BJ (cell line): ENCODE measurements around the gene ZCCHC3. TPM values are rescaled to one million over a fixed set of nuclear protein-coding genes. Genes with fewer than 3 reads are reported as not detected.

Source experiments
- CTCF ChIA-PET: fragments of 350-600 bp; formaldehyde crosslinking; extraction: SDS; loops from one replicate; lab custom pipeline; 2021; ENCODE audit warnings: antibody characterized with exemption, inconsistent platforms; lab: Yijun Ruan, JAX
- POLR2A ChIA-PET: fragments of 300-600 bp; sonication (Branson Sonifier 250); formaldehyde crosslinking; extraction: SDS; loops from one replicate; lab custom pipeline; 2021; ENCODE audit warnings: antibody characterized with exemption; lab: Charles Lee
- DNase-seq: peaks from one replicate; pipeline ENCODE4 v3.0.0-alpha.2; 2011; ENCODE audit warnings: low read depth
- H3K27me3 ChIP-seq: 2 replicates; pipeline ENCODE4 v1.6.0; 2011; ENCODE audit warnings: low read length; ENCODE audit not compliant: control insufficient read depth, insufficient read depth
- H3K36me3 ChIP-seq: 2 replicates; pipeline ENCODE4 v1.5.1; 2011; ENCODE audit warnings: low read length; ENCODE audit not compliant: control insufficient read depth, insufficient read depth
- H3K4me3 ChIP-seq: 2 replicates; pipeline ENCODE4 v1.5.1; 2011; ENCODE audit warnings: low read depth, mild to moderate bottlenecking, control low read depth, low read length
- CTCF ChIP-seq: IDR thresholded peaks from 2 replicates; pipeline ENCODE4 v1.5.1; 2011; ENCODE audit warnings: low read depth, mild to moderate bottlenecking, control low read depth, inconsistent platforms, low read length, moderate library complexity; ENCODE audit not compliant: insufficient read depth
- polyA plus RNA-seq: library from polyadenylated mRNA; depleted of rRNA; stranded (reverse); fragments of >200 nt; gene quantifications from 2 replicates; pipeline ENCODE4 v1.2.3, GENCODE V29; 2011

ZCCHC3 gene
- polyA plus RNA-seq, 1 experiment = 7.1 TPM

GRCh38 chr20:258269-258858 lies 39.0 kb upstream of the ZCCHC3 start:
- Histone ChIP-seq H3K36me3 (no peaks in the 10 kb centered on the region), H3K27me3 (peaks cover 4% of the 10 kb centered on the region), H3K4me3 (no peak overlapping the region)
- ChIA-PET CTCF (interaction anchor here (0.6 to 4.0 kb wide), 7 partner anchors 7 to 128 kb away, joined by 3 to 23 read pairs (median 4); partner anchors contain the start of genes DEFB129 and NRSN2), POLR2A (no interaction called here)
- no peak for TF ChIP-seq CTCF
- DNase-seq = no peak

- ChIA-PET CTCF (interaction anchor here (0.6 to 4.0 kb wide), 8 partner anchors 9 to 127 kb away, joined by 3 to 23 read pairs (median 4); partner anchors contain the start of genes DEFB129 and NRSN2), POLR2A (no interaction called here)
- DNase-seq = no peak
Measured at GRCh38 chr20:258963-259362, 38.4 kb upstream of the ZCCHC3 start.

GRCh38 chr20:259981-260380 lies 37.4 kb upstream of the ZCCHC3 start:
- Histone ChIP-seq H3K4me3 (no peak overlapping the region), H3K27me3 (peaks cover 6% of the 10 kb centered on the region), H3K36me3 (no peaks in the 10 kb centered on the region)
- no peak for DNase-seq
- POLR2A ChIA-PET = no interaction called here
- CTCF ChIA-PET = interaction anchor here (1.1 to 4.0 kb wide), 4 partner anchors 10 to 71 kb away, joined by 3 to 23 read pairs (median 4); partner anchors contain the start of gene DEFB129
- TF ChIP-seq CTCF = no peak

More at GRCh38 chr20:258963-259362, 38.4 kb upstream of the ZCCHC3 start:
- Histone ChIP-seq H3K27me3 (peaks cover 5% of the 10 kb centered on the region), H3K4me3 (no peak overlapping the region), H3K36me3 (no peaks in the 10 kb centered on the region)
- peak; percentile 36; the same call in 1 of the 2 replicates for TF ChIP-seq CTCF

- Histone ChIP-seq H3K4me3 (no peak overlapping the region), H3K27me3 (peaks cover 6% of the 10 kb centered on the region; the same call in 1 of the 2 replicates), H3K36me3 (no peaks in the 10 kb centered on the region)
- no peak for DNase-seq
- POLR2A ChIA-PET = no interaction called here
- no peak for TF ChIP-seq CTCF
- CTCF ChIA-PET = interaction anchor here (0.9 to 2.1 kb wide), 3 partner anchors 9 to 67 kb away, joined by 3 to 15 read pairs (median 3); no protein-coding TSS in a partner anchor
Measured at GRCh38 chr20:263701-264100, 33.7 kb upstream of the ZCCHC3 start.
